HG02571 (cell line): Measurements from ENCODE around the gene TKFC.
A peak's percentile ranks its signal among the peaks of the same experiment; 100 is the strongest.
"Not testable (repeated sequence)": the region's sequence is repeated elsewhere in the genome, so short reads cannot be mapped to it uniquely, and the experiment has no call there.

Experiments used
- ATAC-seq: cut with Tn5 transposase; IDR thresholded peaks from one replicate; pipeline ENCODE4 v1.9.1; 2021; ENCODE audit warnings: mild to moderate bottlenecking, moderate library complexity; ENCODE audit not compliant: unreplicated experiment

TKFC gene

DNA sequence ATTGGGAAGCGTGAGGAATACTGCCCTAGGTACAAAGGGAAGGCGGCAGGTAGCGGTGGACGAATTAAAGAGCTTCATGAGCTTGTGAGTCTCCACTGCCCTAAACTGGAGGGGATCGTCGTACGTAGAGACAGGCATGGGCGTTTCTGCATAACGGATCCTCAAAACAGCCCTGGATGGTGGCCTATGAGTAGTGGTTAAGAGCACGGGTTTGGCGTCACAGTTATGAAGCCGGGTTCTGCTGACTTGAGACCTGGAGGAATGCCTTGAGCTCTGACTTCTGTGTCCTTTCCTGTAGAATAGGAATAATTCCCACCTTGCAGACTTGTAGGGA lies 29.5 kb downstream of the TKFC start:
- ATAC-seq, result no peak

DNA sequence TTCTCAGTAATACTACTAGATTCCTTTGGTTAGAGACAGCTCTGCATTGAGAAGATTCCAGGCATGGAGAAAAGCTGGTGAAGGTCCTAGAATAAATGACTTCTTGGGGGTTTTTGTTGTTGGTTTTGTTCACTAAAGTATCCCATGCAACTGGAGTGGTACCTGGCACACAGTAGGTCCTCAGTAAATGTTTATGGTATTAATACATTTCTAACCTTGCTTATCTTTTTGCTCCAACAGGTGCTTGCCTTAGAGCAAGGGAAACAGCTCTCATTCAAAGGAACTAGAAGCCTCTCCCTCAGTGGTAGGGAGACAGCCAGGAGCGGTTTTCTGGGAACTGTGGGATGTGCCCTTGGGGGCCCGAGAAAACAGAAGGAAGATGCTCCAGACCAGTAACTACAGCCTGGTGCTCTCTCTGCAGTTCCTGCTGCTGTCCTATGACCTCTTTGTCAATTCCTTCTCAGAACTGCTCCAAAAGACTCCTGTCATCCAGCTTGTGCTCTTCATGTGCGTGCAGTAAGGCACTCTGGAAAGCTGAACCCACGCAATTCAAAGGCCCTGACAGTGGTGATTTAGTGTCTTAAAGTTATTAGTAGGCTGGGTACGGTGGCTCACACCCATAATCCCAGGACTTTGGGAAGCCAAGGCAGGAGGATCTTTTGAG lies 31.1 kb downstream of the TKFC start:
- ATAC-seq, result no peak

DNA sequence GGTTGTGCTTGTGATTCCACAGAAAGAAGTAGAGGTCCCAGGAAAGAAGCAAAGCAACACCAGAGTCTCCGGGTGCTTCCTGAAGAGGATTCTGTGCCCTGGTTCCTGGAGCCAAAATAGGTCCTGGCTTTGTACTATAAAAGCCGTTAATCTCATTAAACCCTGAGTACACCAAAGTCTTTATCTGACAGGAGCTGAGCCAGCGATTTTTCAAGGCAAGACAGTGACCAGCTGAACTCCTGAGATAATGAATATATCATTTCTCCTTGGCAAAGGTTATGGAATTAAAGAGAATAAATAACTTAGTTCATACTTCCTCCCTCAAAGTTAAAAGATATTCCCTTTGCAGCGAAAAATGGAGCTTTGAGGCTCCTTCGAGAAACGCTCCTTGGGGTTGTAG lies 34.4 kb downstream of the TKFC start:
- no peak for ATAC-seq

DNA sequence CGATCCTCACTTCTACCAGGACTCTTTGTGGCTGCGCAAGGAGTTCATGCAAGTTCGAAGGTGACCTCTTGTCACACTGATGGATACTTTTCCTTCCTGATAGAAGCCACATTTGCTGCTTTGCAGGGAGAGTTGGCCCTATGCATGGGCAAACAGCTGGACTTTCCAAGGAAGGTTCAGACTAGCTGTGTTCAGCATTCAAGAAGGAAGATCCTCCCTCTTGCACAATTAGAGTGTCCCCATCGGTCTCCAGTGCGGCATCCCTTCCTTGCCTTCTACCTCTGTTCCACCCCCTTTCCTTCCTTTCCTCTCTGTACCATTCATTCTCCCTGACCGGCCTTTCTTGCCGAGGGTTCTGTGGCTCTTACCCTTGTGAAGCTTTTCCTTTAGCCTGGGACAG lies 35.6 kb downstream of the TKFC start:
- no peak for ATAC-seq

DNA sequence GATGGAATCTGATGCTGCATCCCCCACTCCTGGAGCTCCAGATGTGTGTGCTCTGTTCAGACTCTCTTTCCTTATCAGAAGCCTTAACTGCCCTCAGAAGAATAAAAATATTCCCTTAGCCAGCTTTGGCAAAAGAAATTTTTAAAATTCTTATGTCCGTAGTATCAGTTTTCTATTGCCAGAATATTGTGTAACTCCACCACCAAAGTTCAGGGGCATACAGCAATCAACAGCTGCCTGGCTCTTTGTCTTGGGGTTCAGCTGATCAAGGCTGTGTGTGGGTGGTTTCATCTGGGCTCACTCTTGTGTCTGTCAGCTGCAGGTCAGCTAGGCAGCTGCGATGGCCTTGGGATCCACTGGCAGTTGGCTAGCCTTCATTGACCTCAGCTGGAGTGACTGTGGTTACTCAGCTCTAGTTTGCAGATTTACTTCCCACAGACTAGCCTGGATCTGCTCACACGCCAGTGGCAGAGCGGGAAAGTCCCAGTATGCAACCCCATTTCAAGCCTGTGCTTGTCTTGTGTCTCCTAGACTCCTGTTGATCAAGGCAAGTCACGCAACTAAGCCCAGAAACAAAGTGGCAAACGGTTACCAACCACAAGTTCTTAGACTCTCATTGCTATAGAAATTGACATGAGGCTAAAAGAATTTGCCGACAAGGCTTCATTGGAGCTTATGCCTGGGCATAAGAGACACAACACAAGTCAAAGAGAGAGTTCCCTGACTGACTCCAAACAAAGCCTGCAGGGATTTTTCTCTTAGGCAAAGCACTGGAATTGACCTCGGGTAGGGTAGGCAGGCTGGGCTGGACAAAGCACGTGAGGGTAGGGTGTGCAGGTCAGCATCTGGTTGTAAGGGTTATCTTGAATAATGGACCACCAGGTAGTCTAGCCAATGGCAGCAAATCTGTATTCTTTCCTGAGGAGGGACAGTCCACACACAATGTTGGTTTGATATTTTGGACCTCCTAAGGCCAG lies 36.6 kb downstream of the TKFC start:
- peak; percentile 45 for ATAC-seq

DNA sequence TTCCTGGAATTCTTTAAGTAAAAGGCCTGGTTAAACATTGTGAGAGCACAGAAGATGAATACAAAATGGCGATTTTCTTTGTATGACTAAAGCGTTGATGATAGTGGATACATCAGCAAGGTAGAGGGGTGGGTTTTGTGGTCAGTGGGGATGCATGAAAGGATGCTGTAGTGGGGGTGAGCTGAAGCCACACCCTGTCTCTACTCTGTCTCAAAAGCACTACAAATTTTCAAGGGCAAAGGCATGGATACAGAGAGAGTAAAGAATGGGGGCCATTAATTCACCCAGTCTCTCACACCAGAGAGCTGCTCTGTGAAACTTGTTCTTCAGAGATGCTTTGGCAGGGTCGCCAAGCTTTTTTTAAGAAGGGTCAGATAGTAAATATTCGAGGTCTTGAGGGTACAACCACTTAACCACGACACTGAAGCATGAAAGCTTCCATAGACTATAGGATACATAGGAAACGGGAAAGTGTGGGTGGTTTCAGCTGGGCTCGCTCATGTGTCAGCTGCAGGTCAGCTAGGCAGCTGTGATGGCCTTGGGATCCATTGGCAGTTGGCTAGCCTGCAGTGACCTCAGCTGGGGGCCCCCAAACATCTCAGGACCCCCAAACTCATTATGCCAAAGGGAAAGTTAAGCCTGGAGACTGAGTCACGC lies 37.4 kb downstream of the TKFC start:
- no peak for ATAC-seq

DNA sequence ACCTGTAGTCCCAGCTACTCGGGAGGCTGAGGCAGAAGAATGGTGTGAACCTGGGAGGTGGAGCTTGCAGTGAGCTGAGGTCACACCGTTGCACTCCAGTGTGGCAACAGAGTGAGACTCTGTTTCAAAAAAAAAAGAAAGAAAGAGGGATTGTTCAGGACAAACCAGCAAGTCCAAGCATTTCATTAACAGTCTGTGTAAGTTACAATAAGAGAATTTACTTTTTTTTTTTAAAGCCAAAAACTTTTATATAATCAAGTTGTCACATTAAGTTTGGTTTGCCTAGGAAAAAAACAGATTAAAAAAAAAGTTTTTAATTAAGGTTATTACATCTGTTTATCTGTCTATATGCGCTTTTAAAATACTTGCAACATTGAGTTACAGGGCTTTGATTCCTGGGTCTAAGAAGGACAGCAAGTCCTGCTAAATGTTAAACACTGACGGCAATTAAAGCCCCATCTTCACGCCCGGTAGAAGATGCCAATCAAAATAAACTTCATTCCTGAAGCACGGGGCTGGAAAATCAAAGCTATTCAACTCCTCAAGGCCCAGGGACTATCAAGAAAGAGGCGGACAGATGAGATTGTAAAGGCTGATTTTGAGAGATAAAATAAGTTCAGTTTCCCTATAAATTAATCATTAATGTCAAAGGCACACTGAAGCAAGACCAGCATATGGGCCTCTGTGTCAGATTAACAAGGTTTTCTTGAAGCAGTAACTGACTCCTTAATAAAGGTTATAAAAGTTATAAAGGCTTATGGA lies 39.8 kb downstream of the TKFC start:
- ATAC-seq, result no peak

DNA sequence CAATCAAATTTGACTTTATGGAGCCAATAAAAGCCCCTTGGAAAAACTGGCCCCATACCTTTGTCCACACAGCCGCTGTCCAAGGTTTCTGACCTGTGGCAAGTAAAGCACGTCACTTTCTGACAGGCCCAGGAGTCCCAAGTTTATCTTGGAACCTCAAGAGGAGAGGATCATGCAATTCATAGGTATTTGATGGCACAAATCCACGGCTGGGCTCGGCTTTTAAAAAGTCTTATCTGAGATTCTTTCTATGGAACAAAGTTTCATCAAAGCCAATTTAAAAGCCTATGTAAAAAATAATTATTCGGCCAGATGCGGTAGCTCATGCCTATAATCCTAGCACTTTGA lies 42.7 kb downstream of the TKFC start:
- ATAC-seq, result no peak

DNA sequence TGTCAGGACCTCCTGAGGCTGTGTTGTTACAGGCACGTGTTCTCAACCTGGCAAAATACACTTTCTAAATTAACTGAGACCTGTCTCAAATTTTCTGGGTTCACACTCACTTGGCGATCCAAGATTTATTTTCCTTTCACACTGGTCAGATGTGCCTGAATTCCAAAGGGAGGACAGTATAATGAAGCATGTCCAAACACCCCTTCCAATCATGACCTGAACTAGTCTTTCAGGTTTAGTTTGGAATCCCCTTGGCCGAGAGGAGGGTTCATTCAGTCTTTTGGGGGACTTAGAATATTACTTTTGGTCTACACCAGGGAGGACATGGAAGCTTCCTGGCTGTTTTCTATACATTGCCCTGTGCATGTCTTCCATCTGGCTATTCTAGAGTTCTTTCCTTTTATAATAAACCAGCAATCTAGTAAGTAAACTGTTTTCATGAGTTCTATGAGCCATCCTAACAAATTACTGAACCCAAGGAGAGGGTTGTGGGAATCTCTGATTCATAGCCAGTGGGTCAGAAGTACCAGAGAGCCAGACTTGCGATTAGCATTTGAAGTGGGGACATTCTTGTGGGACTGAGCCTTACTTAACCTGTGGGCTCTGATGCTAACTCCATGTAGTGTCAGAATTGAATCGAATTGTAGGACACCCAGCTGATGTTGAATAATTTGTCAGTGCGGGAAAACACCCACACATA lies 44.6 kb downstream of the TKFC start:
- ATAC-seq, result no peak

DNA sequence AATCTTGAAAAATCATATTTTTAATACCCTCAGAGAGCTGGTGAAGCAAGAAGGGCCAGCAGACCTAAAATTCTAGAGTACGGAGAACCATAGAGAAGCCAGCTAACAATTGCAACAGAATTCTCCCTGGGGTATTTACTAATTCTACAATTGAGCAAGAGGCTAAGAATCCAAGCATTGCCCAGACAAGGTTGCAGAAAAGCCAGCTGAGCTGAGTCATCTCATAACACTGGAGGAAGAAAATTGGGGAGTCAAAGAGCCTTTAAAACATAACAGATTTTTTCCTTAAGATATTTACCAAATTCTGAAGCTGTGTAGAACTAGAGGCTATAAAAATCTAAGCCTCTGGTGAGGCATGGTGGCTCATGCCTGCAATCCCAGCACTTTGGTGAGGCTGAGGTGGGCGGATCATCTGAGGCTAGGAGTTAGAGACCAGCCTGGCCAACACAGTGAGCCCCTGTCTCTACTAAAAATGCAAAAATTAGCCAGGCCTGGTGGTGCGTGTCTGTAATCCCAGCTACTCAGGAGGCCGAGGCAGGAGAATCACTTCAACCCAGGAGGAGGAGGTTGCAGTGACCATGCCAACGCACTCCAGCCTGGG lies 45.8 kb downstream of the TKFC start:
- ATAC-seq, result no peak

DNA sequence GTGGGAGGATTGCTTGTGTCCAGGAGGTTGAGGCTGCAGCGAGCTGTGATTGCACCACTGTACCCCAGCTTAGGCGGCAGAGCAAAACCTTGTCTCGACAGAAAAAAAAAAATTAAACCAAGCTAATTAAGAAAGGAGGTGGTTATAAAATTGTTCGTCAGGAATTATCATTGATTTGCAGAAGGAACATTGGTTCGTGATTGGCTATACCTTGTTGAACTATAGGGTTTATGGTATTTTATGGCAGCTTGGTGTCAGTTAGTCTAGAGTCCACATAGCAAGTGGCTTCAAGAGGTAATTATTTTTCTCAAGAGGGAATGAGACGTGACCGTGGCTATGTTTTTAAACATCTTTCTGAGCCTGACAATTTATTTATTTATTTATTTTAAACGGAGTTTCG lies 47.9 kb downstream of the TKFC start:
- ATAC-seq, result no peak

DNA sequence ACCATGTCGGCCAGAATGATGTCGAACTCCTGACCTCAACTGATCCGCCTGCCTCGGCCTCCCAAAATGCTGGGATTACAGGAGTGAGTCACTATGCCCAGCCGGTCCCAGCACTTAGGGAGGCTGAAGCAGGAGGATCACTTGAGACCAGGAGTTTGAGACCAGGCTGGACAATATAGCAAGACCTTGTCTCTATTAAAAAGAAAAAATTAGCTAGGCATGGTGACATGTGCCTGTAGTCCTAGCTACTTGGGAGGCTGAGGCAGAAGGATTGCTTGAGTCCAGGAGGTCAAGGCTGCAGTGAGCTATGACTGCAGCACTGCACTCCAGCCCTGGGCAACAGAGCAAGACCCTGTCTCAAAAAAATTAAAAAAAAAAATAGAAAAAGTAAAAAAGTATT lies 50.8 kb downstream of the TKFC start:
- not testable (repeated sequence) for ATAC-seq

DNA sequence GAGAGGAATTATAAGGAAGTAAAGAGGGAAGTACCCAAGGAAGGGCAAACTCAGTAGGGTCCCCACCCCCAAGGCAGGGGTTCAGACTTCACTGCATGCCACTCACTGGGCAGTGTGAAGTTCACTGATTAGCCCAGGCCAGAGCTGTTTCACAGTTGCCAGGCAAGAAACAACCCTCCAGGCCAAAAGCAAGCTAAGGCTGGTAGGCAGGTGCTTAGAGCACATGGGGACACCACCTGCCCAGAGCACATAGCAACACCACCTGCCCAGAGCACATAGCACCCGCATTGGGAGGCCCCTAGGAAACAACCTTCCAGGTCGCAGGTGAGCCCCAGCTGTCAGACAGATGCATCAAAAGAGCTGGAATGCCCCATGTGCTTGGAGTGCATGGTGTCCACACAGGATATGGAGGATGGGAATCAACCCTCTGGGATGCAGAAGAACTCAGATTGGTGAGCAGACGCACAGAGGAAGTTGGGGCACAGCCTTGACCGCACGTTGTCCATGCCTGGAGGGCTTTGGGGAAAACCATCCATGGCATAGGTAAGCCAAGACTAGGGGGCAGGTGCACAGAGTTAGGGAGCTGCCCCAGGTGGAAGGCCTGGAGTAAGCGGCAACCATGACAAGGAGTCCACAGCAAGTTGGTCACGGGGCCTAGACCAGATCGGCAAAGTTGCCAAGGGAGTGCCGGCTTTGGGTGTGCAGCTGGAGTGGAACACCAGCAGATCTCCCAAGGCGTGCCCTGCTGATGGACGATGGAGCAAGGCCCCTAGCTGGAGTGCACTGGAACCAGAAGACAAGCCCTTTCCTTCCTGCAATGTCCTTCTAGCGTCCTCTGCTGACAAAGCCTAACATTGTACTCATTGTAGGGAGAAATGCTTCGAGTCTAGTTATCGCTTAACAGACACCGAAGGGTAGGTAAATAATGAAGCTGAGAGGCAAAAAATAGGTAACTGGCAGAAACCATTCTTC lies 51.5 kb downstream of the TKFC start:
- no peak for ATAC-seq

DNA sequence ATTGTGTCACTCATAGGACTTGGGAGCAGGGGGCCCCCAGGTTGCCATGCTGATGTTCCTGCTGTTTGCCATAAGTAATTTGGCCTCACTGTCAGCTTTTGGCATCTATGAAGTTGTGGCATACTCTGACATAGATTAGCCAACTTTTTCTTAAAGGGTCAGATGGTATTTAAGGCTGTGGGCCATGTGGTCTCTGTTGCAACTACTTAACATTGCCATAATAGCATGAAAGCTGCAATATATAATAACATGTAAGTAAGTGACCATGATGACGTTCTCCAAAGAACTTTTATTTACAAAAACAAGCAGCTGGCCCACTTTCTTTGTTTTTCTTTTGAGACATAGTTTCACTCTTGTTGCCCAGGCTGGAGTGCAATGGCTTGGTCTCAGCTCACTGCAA lies 57.1 kb downstream of the TKFC start:
- no peak for ATAC-seq

DNA sequence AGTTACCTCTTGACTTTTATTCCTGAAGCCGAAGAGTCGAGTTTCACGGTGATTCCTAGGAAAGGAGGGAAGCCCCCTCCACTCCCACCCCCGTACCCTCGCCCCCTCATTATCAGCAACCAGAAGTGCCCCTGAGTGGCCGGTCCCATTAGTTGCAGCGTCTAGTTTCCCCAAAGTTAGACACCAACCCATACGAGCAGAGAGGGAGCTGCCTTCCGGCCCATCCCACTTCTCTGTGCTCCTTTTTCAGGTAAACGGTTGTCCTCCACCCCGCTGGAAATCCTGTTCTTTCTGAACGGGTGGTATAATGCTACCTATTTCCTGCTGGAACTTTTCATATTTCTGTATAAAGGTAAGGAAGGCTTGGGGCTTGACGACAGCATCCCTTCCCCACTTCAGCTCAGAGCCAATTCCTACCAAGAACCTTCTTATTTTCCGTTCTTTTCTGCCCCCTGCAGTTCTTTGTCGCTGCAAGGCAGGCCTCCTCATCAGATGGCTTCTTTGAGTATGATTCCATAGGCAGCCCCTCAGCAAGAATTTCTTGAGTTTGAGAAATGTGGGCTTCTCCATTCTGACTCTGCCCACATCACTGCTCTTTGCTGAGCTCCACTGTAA lies 60.1 kb downstream of the TKFC start:
- ATAC-seq, result no peak
